Osteoblast (primary cell): ENCODE measurements around the gene NGDN. TPM values are rescaled to one million over a fixed set of nuclear protein-coding genes. Genes with fewer than 3 reads are reported as not detected.

Experiments
- DNase-seq: peaks from one replicate; pipeline ENCODE4 v3.0.0; 2011; ENCODE audit warnings: low spot score, mixed read lengths; ENCODE audit not compliant: insufficient read length; ENCODE audit errors: missing footprints
- H2AFZ ChIP-seq: 2 replicates; pipeline ENCODE4 v1.6.0; 2011; ENCODE audit warnings: mild to moderate bottlenecking, low read length
- H3K27ac ChIP-seq: 2 replicates; pipeline ENCODE4 v1.5.1; 2011; ENCODE audit warnings: mild to moderate bottlenecking, low read depth, low read length, moderate library complexity
- H3K27me3 ChIP-seq: 2 replicates; pipeline ENCODE4 v1.6.0; 2012; ENCODE audit warnings: mild to moderate bottlenecking, control low read depth, inconsistent platforms, low read length, moderate library complexity; ENCODE audit not compliant: insufficient read depth
- H3K36me3 ChIP-seq: 2 replicates; pipeline ENCODE4 v1.5.1; 2011; ENCODE audit warnings: mild to moderate bottlenecking, low read length, control low read depth, moderate library complexity; ENCODE audit not compliant: insufficient read depth
- H3K4me1 ChIP-seq: 2 replicates; pipeline ENCODE4 v1.5.1; 2011; ENCODE audit warnings: mild to moderate bottlenecking, low read length, control low read depth, moderate library complexity; ENCODE audit not compliant: insufficient read depth
- H3K4me2 ChIP-seq: 2 replicates; pipeline ENCODE4 v1.6.0; 2011; ENCODE audit warnings: mild to moderate bottlenecking, low read length; ENCODE audit not compliant: insufficient read depth
- H3K4me3 ChIP-seq: fragments of 200-600 bp; sonication (generic); 3 replicates; pipeline ENCODE4 v1.5.1; 2012; ENCODE audit warnings: mild to moderate bottlenecking, low read length, inconsistent platforms; ENCODE audit not compliant: insufficient read depth
- H3K79me2 ChIP-seq: 2 replicates; pipeline ENCODE4 v1.6.0; 2012; ENCODE audit warnings: mild to moderate bottlenecking, low read length, control low read depth, inconsistent platforms; ENCODE audit not compliant: insufficient read depth
- H3K9me3 ChIP-seq: 2 replicates; pipeline ENCODE4 v1.5.1; 2011; ENCODE audit warnings: low read depth, low read length, control low read depth
- H4K20me1 ChIP-seq: 2 replicates; pipeline ENCODE4 v1.6.0; 2012; ENCODE audit warnings: mild to moderate bottlenecking, low read length, control low read depth; ENCODE audit not compliant: insufficient read depth
- CTCF ChIP-seq: IDR thresholded peaks from 2 replicates; pipeline ENCODE4 v1.5.1; 2011; ENCODE audit warnings: mild to moderate bottlenecking, low read depth, low read length, moderate library complexity; ENCODE audit errors: extremely low read depth
- total RNA-seq: library from RNA; depleted of rRNA; stranded (reverse); fragments of >200 nt; gene quantifications from 2 replicates; pipeline ENCODE4 v1.2.3, GENCODE V29; 2012

The NGDN gene
- total RNA-seq, 1 donor = 49.6 TPM

GRCh38 chr14:23443411-23443812 lies 26.1 kb upstream of the NGDN start:
- Histone ChIP-seq H2AFZ (no peak overlapping the region), H3K27me3 (peaks cover 2% of the 10 kb centered on the region), H4K20me1 (no peaks in the 10 kb centered on the region), H3K36me3 (no peaks in the 10 kb centered on the region), H3K27ac (no peak overlapping the region), H3K4me2 (no peak overlapping the region), H3K79me2 (no peaks in the 10 kb centered on the region), H3K4me1 (no peaks in the 10 kb centered on the region), H3K9me3 (no peaks in the 10 kb centered on the region), H3K4me3 (no peak overlapping the region)
- DNase-seq = no peak
- TF ChIP-seq CTCF = no peak

- no peak for TF ChIP-seq CTCF
- H3K79me2 ChIP-seq = no peaks in the 10 kb centered on the region
- DNase-seq = no peak
- peaks cover 3% of the 10 kb centered on the region for H3K27me3 ChIP-seq
- H3K4me1 ChIP-seq = no peaks in the 10 kb centered on the region
- no peak overlapping the region for H2AFZ ChIP-seq
- no peak overlapping the region for H3K4me3 ChIP-seq
- no peak overlapping the region for H3K4me2 ChIP-seq
- no peaks in the 10 kb centered on the region for H4K20me1 ChIP-seq
- no peaks in the 10 kb centered on the region for H3K36me3 ChIP-seq
- no peak overlapping the region for H3K27ac ChIP-seq
- H3K9me3 ChIP-seq = no peaks in the 10 kb centered on the region
These were observed 25.6 kb upstream of the NGDN start for GRCh38 chr14:23443881-23444280.

- Histone ChIP-seq H3K4me2 (no peak overlapping the region), H3K27me3 (peaks cover 8% of the 10 kb centered on the region), H2AFZ (no peak overlapping the region), H3K9me3 (no peaks in the 10 kb centered on the region), H3K27ac (no peak overlapping the region), H3K4me3 (no peak overlapping the region), H3K4me1 (no peaks in the 10 kb centered on the region), H3K79me2 (no peaks in the 10 kb centered on the region), H3K36me3 (no peaks in the 10 kb centered on the region), H4K20me1 (no peaks in the 10 kb centered on the region)
- DNase-seq = no peak
- no peak for TF ChIP-seq CTCF
These were observed 25.2 kb upstream of the NGDN start for GRCh38 chr14:23444314-23444713.

- no peak for DNase-seq
- TF ChIP-seq CTCF = no peak
- Histone ChIP-seq H4K20me1 (no peaks in the 10 kb centered on the region), H3K27me3 (peaks cover 10% of the 10 kb centered on the region), H2AFZ (no peak overlapping the region), H3K27ac (no peak overlapping the region), H3K9me3 (no peaks in the 10 kb centered on the region), H3K79me2 (no peaks in the 10 kb centered on the region), H3K4me1 (no peaks in the 10 kb centered on the region), H3K36me3 (no peaks in the 10 kb centered on the region), H3K4me3 (no peak overlapping the region), H3K4me2 (no peak overlapping the region)
These were observed 23.7 kb upstream of the NGDN start for GRCh38 chr14:23445773-23446172.
